ENCODE data around the gene CSF3R. TPM values are rescaled to one million over a fixed set of nuclear protein-coding genes. Genes with fewer than 3 reads are reported as not detected.

The CSF3R gene
- total and polyA plus RNA-seq, 2 donors from 2014 or later: 1.4 to 13.3 TPM

DNA sequence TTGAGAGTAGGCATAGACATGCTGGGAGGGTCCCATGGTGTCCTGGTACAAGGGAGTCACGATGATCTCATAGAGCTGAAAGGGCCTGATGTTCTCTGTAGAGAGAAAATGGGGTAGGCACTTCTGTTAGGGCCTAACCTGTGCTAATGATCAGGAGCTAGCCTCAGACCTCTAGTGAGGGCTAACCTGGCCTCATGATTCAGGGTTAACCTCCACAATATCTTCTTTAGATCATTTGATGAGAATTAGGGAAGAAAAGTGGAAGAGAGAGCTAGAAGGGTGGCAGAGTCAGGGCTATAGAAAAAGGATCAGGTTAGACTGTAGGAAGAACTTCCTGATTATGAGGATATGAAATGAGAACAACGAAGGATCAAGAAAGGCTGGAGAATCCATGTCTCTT lies 13.6 kb downstream of the CSF3R start:
- DNase-seq: no peak
- no peak overlapping the region for H3K4me3 ChIP-seq (ENCODE audit: low read length in 3 of 3)
- no peak for FAIRE-seq
- H3K9ac ChIP-seq (ENCODE audit: low read length in 3 of 3): no peak overlapping the region
- no peaks in the 10 kb centered on the region for H3K4me1 ChIP-seq (ENCODE audit: control insufficient read depth in 2 of 3, insufficient read depth in 2 of 3, low read depth in 1 of 3, low read length in 3 of 3)
- no peaks in the 10 kb centered on the region for H3K36me3 ChIP-seq (ENCODE audit: control insufficient read depth in 2 of 3, insufficient read depth in 3 of 3, low read length in 3 of 3)
- no peaks in the 10 kb centered on the region for H3K9me3 ChIP-seq (ENCODE audit: control insufficient read depth in 2 of 3, insufficient read depth in 1 of 3, low read length in 3 of 3)
- TF ChIP-seq, protein P1, sequence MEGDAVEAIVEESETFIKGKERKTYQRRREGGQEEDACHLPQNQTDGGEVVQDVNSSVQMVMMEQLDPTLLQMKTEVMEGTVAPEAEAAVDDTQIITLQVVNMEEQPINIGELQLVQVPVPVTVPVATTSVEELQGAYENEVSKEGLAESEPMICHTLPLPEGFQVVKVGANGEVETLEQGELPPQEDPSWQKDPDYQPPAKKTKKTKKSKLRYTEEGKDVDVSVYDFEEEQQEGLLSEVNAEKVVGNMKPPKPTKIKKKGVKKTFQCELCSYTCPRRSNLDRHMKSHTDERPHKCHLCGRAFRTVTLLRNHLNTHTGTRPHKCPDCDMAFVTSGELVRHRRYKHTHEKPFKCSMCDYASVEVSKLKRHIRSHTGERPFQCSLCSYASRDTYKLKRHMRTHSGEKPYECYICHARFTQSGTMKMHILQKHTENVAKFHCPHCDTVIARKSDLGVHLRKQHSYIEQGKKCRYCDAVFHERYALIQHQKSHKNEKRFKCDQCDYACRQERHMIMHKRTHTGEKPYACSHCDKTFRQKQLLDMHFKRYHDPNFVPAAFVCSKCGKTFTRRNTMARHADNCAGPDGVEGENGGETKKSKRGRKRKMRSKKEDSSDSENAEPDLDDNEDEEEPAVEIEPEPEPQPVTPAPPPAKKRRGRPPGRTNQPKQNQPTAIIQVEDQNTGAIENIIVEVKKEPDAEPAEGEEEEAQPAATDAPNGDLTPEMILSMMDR (IDR thresholded peaks at IDR 0.05; ENCODE audit: borderline replicate concordance, extremely low read depth, insufficient read depth): no peak
- intact Hi-C loops (cut with DNase I): no loop called here
- H3K27ac ChIP-seq (ENCODE audit: low read depth in 2 of 2, low read length in 2 of 2): no peak overlapping the region
- no peaks in the 10 kb centered on the region for H3K27me3 ChIP-seq (ENCODE audit: control insufficient read depth, insufficient read depth, low read length)

DNA sequence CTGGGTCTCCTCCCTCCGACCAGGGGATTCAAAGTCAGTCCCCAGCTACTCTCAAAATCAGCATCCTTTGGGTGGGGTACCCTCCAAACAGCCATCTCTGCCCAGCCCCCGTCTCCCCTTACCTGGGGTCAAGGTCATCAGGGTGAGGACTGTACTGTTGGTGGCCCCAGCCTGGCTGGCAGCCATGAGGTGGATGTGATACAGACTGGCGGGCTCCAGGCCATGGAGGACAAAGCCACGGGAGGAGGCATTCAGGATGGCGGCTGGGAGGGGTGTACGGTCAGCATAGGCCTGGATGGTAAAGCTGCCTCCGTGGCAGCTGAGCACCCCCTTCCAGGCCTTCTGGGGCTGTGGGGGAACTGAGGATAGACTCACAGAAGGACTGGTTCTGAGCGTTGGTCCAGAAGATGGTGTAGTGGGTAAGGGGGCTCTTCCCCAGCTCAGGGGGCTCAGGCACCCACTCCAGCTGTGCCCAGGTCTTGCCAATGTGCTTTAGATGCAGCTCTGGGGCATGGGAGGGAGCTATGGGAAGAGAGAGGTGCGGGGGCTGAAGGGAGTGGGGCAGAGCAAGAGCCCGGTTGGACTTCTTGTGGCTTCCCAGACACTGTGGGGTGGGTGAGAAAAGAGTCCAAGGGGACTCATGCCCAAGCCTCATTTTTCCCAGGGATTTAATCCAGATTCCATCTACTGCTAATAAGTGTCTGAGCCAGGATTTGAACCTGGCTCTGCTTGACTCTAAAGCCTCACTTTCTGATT lies 14.8 kb downstream of the CSF3R start:
- H3K9me3 ChIP-seq (ENCODE audit: control insufficient read depth in 2 of 3, insufficient read depth in 1 of 3, low read length in 3 of 3): no peaks in the 10 kb centered on the region
- peak in 1 of 5 donors; percentile 51 for DNase-seq
- intact Hi-C loops (cut with DNase I): no loop called here
- no peaks in the 10 kb centered on the region for H3K36me3 ChIP-seq (ENCODE audit: control insufficient read depth in 2 of 3, insufficient read depth in 3 of 3, low read length in 3 of 3)
- H3K27ac ChIP-seq (ENCODE audit: low read depth in 2 of 2, low read length in 2 of 2): no peak overlapping the region
- H3K4me3 ChIP-seq (ENCODE audit: low read length in 3 of 3): no peak overlapping the region
- FAIRE-seq: no peak
- TF ChIP-seq, protein P1 (IDR thresholded peaks at IDR 0.05; ENCODE audit: borderline replicate concordance, extremely low read depth, insufficient read depth): no peak
- H3K27me3 ChIP-seq (ENCODE audit: control insufficient read depth, insufficient read depth, low read length): no peaks in the 10 kb centered on the region
- H3K9ac ChIP-seq (ENCODE audit: low read length in 3 of 3): no peak overlapping the region
- peaks cover 0 to 4% (median 3%) of the 10 kb centered on the region in 3 donors for H3K4me1 ChIP-seq (ENCODE audit: control insufficient read depth in 2 of 3, insufficient read depth in 2 of 3, low read depth in 1 of 3, low read length in 3 of 3)

DNA sequence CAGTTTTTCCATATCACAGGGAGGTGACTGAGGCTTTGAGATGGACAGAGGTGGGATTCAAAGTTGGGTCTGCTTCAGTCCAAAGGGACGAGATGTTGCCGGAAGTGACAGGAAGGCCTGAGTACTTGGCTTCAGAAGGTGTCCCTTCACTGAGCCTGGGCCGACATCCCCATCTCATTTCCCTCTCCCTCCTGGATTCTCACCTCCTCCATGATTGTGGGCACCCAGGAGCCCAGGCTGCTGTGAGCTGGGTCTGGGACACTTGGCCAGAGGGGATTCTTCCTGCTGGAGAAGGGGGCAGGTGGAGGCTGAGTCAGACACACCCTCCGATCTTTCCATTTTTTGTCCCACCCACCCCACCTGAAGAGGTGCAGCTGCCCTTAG lies 15.7 kb downstream of the CSF3R start:
- DNase-seq (no peak), FAIRE-seq (no peak)
- H3K9me3 ChIP-seq (ENCODE audit: control insufficient read depth in 2 of 3, insufficient read depth in 1 of 3, low read length in 3 of 3): no peaks in the 10 kb centered on the region
- H3K27me3 ChIP-seq (ENCODE audit: control insufficient read depth, insufficient read depth, low read length): no peaks in the 10 kb centered on the region
- no peak overlapping the region for H3K9ac ChIP-seq (ENCODE audit: low read length in 3 of 3)
- TF ChIP-seq, protein P1 (IDR thresholded peaks at IDR 0.05; ENCODE audit: borderline replicate concordance, extremely low read depth, insufficient read depth): no peak
- no peak overlapping the region for H3K27ac ChIP-seq (ENCODE audit: low read depth in 2 of 2, low read length in 2 of 2)
- peaks cover 0 to 4% (median 3%) of the 10 kb centered on the region in 3 donors for H3K4me1 ChIP-seq (ENCODE audit: control insufficient read depth in 2 of 3, insufficient read depth in 2 of 3, low read depth in 1 of 3, low read length in 3 of 3)
- intact Hi-C loops (cut with DNase I): no loop called here
- no peaks in the 10 kb centered on the region for H3K36me3 ChIP-seq (ENCODE audit: control insufficient read depth in 2 of 3, insufficient read depth in 3 of 3, low read length in 3 of 3)
- H3K4me3 ChIP-seq (ENCODE audit: low read length in 3 of 3): no peak overlapping the region

All from kidney (tissue), 14 donors.